Loucy (cell line): ENCODE measurements around the gene NID1.

Experiments used
- CTCF ChIP-seq: fragments of 200-600 bp; sonication (generic); conservative IDR thresholded peaks from 2 replicates; pipeline ENCODE4 v1.5.1; 2014; ENCODE audit warnings: mild to moderate bottlenecking, antibody characterized with exemption, low read length
- EZH2phosphoT487 ChIP-seq: fragments of 200-600 bp; IDR thresholded peaks from 2 replicates; pipeline ENCODE4 v1.6.1; 2018; ENCODE audit warnings: antibody characterized with exemption, mild to moderate bottlenecking, moderate library complexity, borderline replicate concordance

GRCh38 chr1:236057546-236057945, 7.3 kb downstream of the NID1 start:
- TF ChIP-seq CTCF (no peak), EZH2phosphoT487 (no peak)
